CD4-positive, alpha-beta memory T cell (primary cell): Measurements from ENCODE around the gene MIOS. TPM values are rescaled to one million over a fixed set of nuclear protein-coding genes. Genes with fewer than 3 reads are reported as not detected.

Experiments used
- CTCF ChIA-PET: fragments of 350-600 bp; sonication (Branson Sonifier 250); formaldehyde crosslinking; loops from one replicate; lab custom pipeline; 2021; ENCODE audit warnings: inconsistent platforms; ENCODE audit not compliant: partially characterized antibody; lab: Charles Lee
- POLR2A ChIA-PET: fragments of 350-600 bp; sonication (Branson Sonifier 250); formaldehyde crosslinking; loops from one replicate; lab custom pipeline; 2021; ENCODE audit not compliant: partially characterized antibody; lab: Charles Lee
- DNase-seq, 5 donors: peaks; one replicate each; pipeline versions ENCODE4 v3.0.0 to v3.0.0-alpha.2; 2020 to 2022; ENCODE audit warnings: mixed read lengths in 1 of 5
- H3K27ac ChIP-seq: one replicate; pipeline ENCODE4 v1.7.0; 2013; ENCODE audit warnings: low read depth, low read length
- H3K27me3 ChIP-seq: 2 replicates; pipeline ENCODE4 v1.7.0; 2013; ENCODE audit warnings: mild to moderate bottlenecking, low read length, moderate library complexity; ENCODE audit not compliant: insufficient read depth
- H3K36me3 ChIP-seq: 2 replicates; pipeline ENCODE4 v1.7.0; 2013; ENCODE audit warnings: mild to moderate bottlenecking, low read length, moderate library complexity; ENCODE audit not compliant: insufficient read depth
- H3K4me1 ChIP-seq: 2 replicates; pipeline ENCODE4 v1.7.0; 2013; ENCODE audit warnings: mild to moderate bottlenecking, low read length, moderate library complexity; ENCODE audit not compliant: insufficient read depth
- H3K4me3 ChIP-seq, 2 donors: one replicate each; pipeline ENCODE4 v1.7.0; 2013; ENCODE audit warnings: low read length in 2 of 2, mild to moderate bottlenecking in 1 of 2
- H3K9me3 ChIP-seq, 2 donors: one replicate each; pipeline ENCODE4 v1.7.0; 2013; ENCODE audit warnings: low read length in 2 of 2, control low read depth in 1 of 2; ENCODE audit not compliant: control insufficient read depth in 1 of 2
- H3K27ac Mint-ChIP-seq, 7 donors: one replicate each; pipeline ENCODE4 v1.8.0; 2020 to 2021; ENCODE audit warnings: mixed read lengths in 7 of 7, mild to moderate bottlenecking in 6 of 7, inconsistent platforms in 3 of 7, moderate library complexity in 3 of 7
- H3K27me3 Mint-ChIP-seq, 2 donors: one replicate each; pipeline ENCODE4 v1.8.0; 2020 to 2021; ENCODE audit warnings: mixed read lengths in 2 of 2
- H3K36me3 Mint-ChIP-seq, 2 donors: one replicate each; pipeline ENCODE4 v1.8.0; 2020 to 2021; ENCODE audit warnings: mixed read lengths in 2 of 2, inconsistent platforms in 1 of 2, mild to moderate bottlenecking in 1 of 2
- H3K4me1 Mint-ChIP-seq, 4 donors: one replicate each; pipeline ENCODE4 v1.8.0; 2020 to 2021; ENCODE audit warnings: mixed read lengths in 4 of 4, mild to moderate bottlenecking in 1 of 4
- H3K4me3 Mint-ChIP-seq, 8 donors: one replicate each; pipeline ENCODE4 v1.8.0; 2020 to 2021; ENCODE audit warnings: mixed read lengths in 8 of 8, mild to moderate bottlenecking in 7 of 8, moderate library complexity in 6 of 8, inconsistent platforms in 3 of 8
- H3K9me3 Mint-ChIP-seq, 8 donors: one replicate each; pipeline ENCODE4 v1.8.0; 2020 to 2021; ENCODE audit warnings: mixed read lengths in 8 of 8, mild to moderate bottlenecking in 5 of 8, inconsistent platforms in 3 of 8, moderate library complexity in 1 of 8
- intact Hi-C: fragments of 100-400 bp; cut with micrococcal nuclease; formaldehyde crosslinking; loops from one replicate; pipeline ENCODE4 v1.15.1; 2023
- polyA plus RNA-seq, 2 donors: library from polyadenylated mRNA; unstranded; fragments of 300-500 nt; fragmentation: Illumina TruSeq; gene quantifications; one replicate each; pipeline ENCODE4 v1.2.3, GENCODE V29; 2021
- total RNA-seq, 2 experiments: library from RNA; stranded (reverse); gene quantifications; one replicate each; pipeline ENCODE4 v1.2.3, GENCODE V29; 2021

Gene MIOS
- total and polyA plus RNA-seq, 4 experiments from 2014 or later, result 15.5 to 25.1 (median 19.6) TPM

GRCh38 chr7:7620236-7620635, 53.6 kb downstream of the MIOS start:
- H3K36me3 ChIP-seq, result no peaks in the 10 kb centered on the region
- Mint-ChIP-seq H3K9me3 (peaks cover 0 to 2% (median 0%) of the 10 kb centered on the region in 8 donors), H3K4me1 (peaks cover 0 to 5% (median 2%) of the 10 kb centered on the region in 4 donors), H3K4me3 (no peak overlapping the region), H3K27me3 (no peaks in the 10 kb centered on the region), H3K36me3 (no peaks in the 10 kb centered on the region), H3K27ac (no peak overlapping the region)
- intact Hi-C loops, result no loop called here
- H3K4me1 ChIP-seq, result no peaks in the 10 kb centered on the region
- H3K27me3 ChIP-seq, result no peaks in the 10 kb centered on the region
- no peak for DNase-seq
- POLR2A ChIA-PET, result no interaction called here
- no peaks in the 10 kb centered on the region for H3K9me3 ChIP-seq
- CTCF ChIA-PET, result no interaction called here
- H3K4me3 ChIP-seq, result no peak overlapping the region
- H3K27ac ChIP-seq, result no peak overlapping the region

- H3K27ac ChIP-seq, result no peak overlapping the region
- no peaks in the 10 kb centered on the region for H3K27me3 ChIP-seq
- H3K36me3 ChIP-seq, result no peaks in the 10 kb centered on the region
- Mint-ChIP-seq H3K4me1 (peaks cover 0 to 5% (median 2%) of the 10 kb centered on the region in 4 donors), H3K4me3 (no peak overlapping the region), H3K27ac (no peak overlapping the region), H3K9me3 (peaks cover 0 to 2% (median 1%) of the 10 kb centered on the region in 8 donors), H3K27me3 (no peaks in the 10 kb centered on the region), H3K36me3 (peaks cover 0 to under 1% of the 10 kb centered on the region in 2 donors)
- CTCF ChIA-PET, result no interaction called here
- DNase-seq, result no peak
- no peak overlapping the region for H3K4me3 ChIP-seq
- POLR2A ChIA-PET, result no interaction called here
- no peaks in the 10 kb centered on the region for H3K4me1 ChIP-seq
- intact Hi-C loops, result no loop called here
- no peaks in the 10 kb centered on the region for H3K9me3 ChIP-seq
Observed at GRCh38 chr7:7620644-7621210, 54.0 kb downstream of the MIOS start.

- Histone ChIP-seq H3K27me3 (no peaks in the 10 kb centered on the region), H3K27ac (no peak overlapping the region), H3K4me3 (no peak overlapping the region), H3K4me1 (no peaks in the 10 kb centered on the region), H3K9me3 (no peaks in the 10 kb centered on the region), H3K36me3 (no peaks in the 10 kb centered on the region)
- Mint-ChIP-seq H3K27me3 (no peaks in the 10 kb centered on the region), H3K4me3 (no peak overlapping the region), H3K4me1 (no peaks in the 10 kb centered on the region), H3K36me3 (peaks cover 2 to 4% of the 10 kb centered on the region in 2 donors), H3K9me3 (peaks cover 3 to 13% (median 8%) of the 10 kb centered on the region in 8 donors), H3K27ac (peak overlapping the region in 1 of 7 donors; percentile 14)
- CTCF ChIA-PET, result no interaction called here
- POLR2A ChIA-PET, result no interaction called here
- intact Hi-C loops, result no loop called here
- DNase-seq, result no peak
Observed at GRCh38 chr7:7628476-7628875, 61.8 kb downstream of the MIOS start.

- Histone ChIP-seq H3K27ac (no peak overlapping the region), H3K36me3 (no peaks in the 10 kb centered on the region), H3K4me1 (no peaks in the 10 kb centered on the region), H3K4me3 (no peak overlapping the region), H3K27me3 (no peaks in the 10 kb centered on the region), H3K9me3 (no peaks in the 10 kb centered on the region)
- DNase-seq, result no peak
- no peak overlapping the region for H3K27ac Mint-ChIP-seq
- no peak overlapping the region for H3K4me3 Mint-ChIP-seq
- H3K4me1 Mint-ChIP-seq, result no peaks in the 10 kb centered on the region
- H3K9me3 Mint-ChIP-seq, result peaks cover 2 to 11% (median 7%) of the 10 kb centered on the region in 8 donors
- H3K36me3 Mint-ChIP-seq, result peaks cover 4 to 8% of the 10 kb centered on the region in 2 donors
- intact Hi-C loops, result no loop called here
- POLR2A ChIA-PET, result no interaction called here
- no peaks in the 10 kb centered on the region for H3K27me3 Mint-ChIP-seq
- CTCF ChIA-PET, result no interaction called here
Observed at GRCh38 chr7:7630626-7631329, 64.1 kb downstream of the MIOS start.

- POLR2A ChIA-PET, result interaction anchor here (0.7 to 2.6 kb wide), 10 partner anchors 17 to 559 kb away, joined by 3 to 54 read pairs (median 4); partner anchors contain the start of genes C1GALT1 and GLCCI1
- peaks cover 22 to 45% of the 10 kb centered on the region in 2 donors for H3K36me3 Mint-ChIP-seq
- no peaks in the 10 kb centered on the region for H3K9me3 ChIP-seq
- peaks cover 22 to 56% (median 38%) of the 10 kb centered on the region in 4 donors for H3K4me1 Mint-ChIP-seq
- peak overlapping the region; percentile 95 to 99 (median 99) for H3K27ac Mint-ChIP-seq
- peaks cover 4% of the 10 kb centered on the region for H3K36me3 ChIP-seq
- H3K9me3 Mint-ChIP-seq, result peaks cover 0 to 2% (median 0%) of the 10 kb centered on the region in 8 donors
- H3K27ac ChIP-seq, result peak overlapping the region; percentile 91
- intact Hi-C loops, result no loop called here
- H3K4me3 Mint-ChIP-seq, result peak overlapping the region; percentile 91 to 98 (median 96)
- H3K4me3 ChIP-seq, result peak overlapping the region; percentile 79 to 97
- no peaks in the 10 kb centered on the region for H3K27me3 ChIP-seq
- no peak for DNase-seq
- CTCF ChIA-PET, result interaction anchor here (0.8 to 2.8 kb wide), 3 partner anchors 42 to 457 kb away, joined by 3 to 14 read pairs (median 5); partner anchors contain the start of gene C1GALT1
- peaks cover 28% of the 10 kb centered on the region for H3K4me1 ChIP-seq
- no peaks in the 10 kb centered on the region for H3K27me3 Mint-ChIP-seq
Observed at GRCh38 chr7:7639421-7639820, 72.7 kb downstream of the MIOS start.

GRCh38 chr7:7639847-7640220, 73.2 kb downstream of the MIOS start:
- Histone ChIP-seq H3K9me3 (no peaks in the 10 kb centered on the region), H3K4me3 (peak overlapping the region; percentile 79 to 97), H3K27me3 (no peaks in the 10 kb centered on the region), H3K36me3 (peaks cover 4% of the 10 kb centered on the region), H3K4me1 (peaks cover 28% of the 10 kb centered on the region), H3K27ac (peak overlapping the region; percentile 91)
- Mint-ChIP-seq H3K27me3 (no peaks in the 10 kb centered on the region), H3K4me1 (peaks cover 25 to 59% (median 42%) of the 10 kb centered on the region in 4 donors), H3K36me3 (peaks cover 26 to 48% of the 10 kb centered on the region in 2 donors), H3K27ac (peak overlapping the region; percentile 95 to 99 (median 99)), H3K4me3 (peak overlapping the region; percentile 91 to 98 (median 96)), H3K9me3 (peaks cover 0 to 2% (median 0%) of the 10 kb centered on the region in 8 donors)
- intact Hi-C loops, result loop anchor here (1.0 to 5.0 kb wide), 8 partner anchors 37 to 577 kb away; partner anchors contain the start of genes C1GALT1, GLCCI1 and MIOS
- ChIA-PET CTCF (interaction anchor here (0.8 to 2.8 kb wide), 3 partner anchors 42 to 458 kb away, joined by 3 to 14 read pairs (median 5); partner anchors contain the start of gene C1GALT1), POLR2A (interaction anchor here (0.6 to 2.6 kb wide), 30 partner anchors 10 to 575 kb away, joined by 3 to 54 read pairs (median 5); partner anchors contain the start of genes C1GALT1, GLCCI1 and MIOS)
- DNase-seq, result peak in 4 of 5 donors; percentile 76 to 85 (median 81)
